ENCODE measurements around the gene DYNC2H1. TPM values are rescaled to one million over a fixed set of nuclear protein-coding genes. Genes with fewer than 3 reads are reported as not detected.

The DYNC2H1 gene
- total RNA-seq, 1 experiment from 2014 or later, result 44.0 TPM

- no peak overlapping the region for H3K27ac ChIP-seq (ENCODE audit: low read depth, low read length, poor library complexity, severe bottlenecking)
- CTCF ChIA-PET, result interaction anchor here (0.6 kb wide), 1 partner anchor 8 kb away, joined by 6 read pairs; no protein-coding TSS in a partner anchor
- POLR2A ChIA-PET (ENCODE audit: low non-redundant PET), result interaction anchor here (0.6 kb wide), 1 partner anchor 760 kb away, joined by 3 read pairs; no protein-coding TSS in a partner anchor
- peak; percentile 58 for DNase-seq (ENCODE audit: low spot score)
- H3K9me3 ChIP-seq (ENCODE audit: low read depth, low read length, poor library complexity, severe bottlenecking), result no peaks in the 10 kb centered on the region
- no peaks in the 10 kb centered on the region for H3K27me3 ChIP-seq (replicated peaks; ENCODE audit: insufficient read depth, low read depth, low read length, poor library complexity)
- BruUV-seq (replicated peaks), result no TSS peak
- TF ChIP-seq EZH2 (IDR thresholded peaks at IDR 0.05; ENCODE audit: borderline replicate concordance, low read depth, low read length, poor library complexity, severe bottlenecking), result no peak
- H3K4me1 ChIP-seq (ENCODE audit: insufficient read depth, low read length, poor library complexity, severe bottlenecking), result peaks cover 25% of the 10 kb centered on the region
- H3K36me3 ChIP-seq (ENCODE audit: insufficient read depth, low read length, poor library complexity, severe bottlenecking), result no peaks in the 10 kb centered on the region
- intact Hi-C loops (cut with micrococcal nuclease; ENCODE audit: unreplicated experiment), result no loop called here
- no peak overlapping the region for H3K4me3 ChIP-seq (ENCODE audit: low read depth, low read length, poor library complexity, severe bottlenecking)
Measured at GRCh38 chr11:103529181-103529684, 420.0 kb downstream of the DYNC2H1 start.

Other genes starting within 250 kb of the DYNC2H1 start
- gene MMP12, start 234.4 kb upstream of the DYNC2H1 start, total RNA-seq (2021), result 0.19 TPM in 1 of 2 replicates, not detected in the other
- gene MMP13, start 153.7 kb upstream of the DYNC2H1 start, total RNA-seq (2021), result not detected in 2 replicates
- 92.3 and 102 TPM in 2 replicates for gene DCUN1D5, start 17.3 kb upstream of the DYNC2H1 start, total RNA-seq (2021)

All from A673 (cell line).